H7 (cell line): ENCODE measurements around the gene EPOP. TPM values are rescaled to one million over a fixed set of nuclear protein-coding genes. Genes with fewer than 3 reads are reported as not detected.
A peak's percentile ranks its signal among the peaks of the same experiment; 100 is the strongest.

Experiments
- DNase-seq: peaks from one replicate; pipeline ENCODE4 v3.0.0; 2012
- H3K27me3 ChIP-seq: 2 replicates; pipeline ENCODE4 v1.6.0; 2011; ENCODE audit warnings: mild to moderate bottlenecking, low read length; ENCODE audit not compliant: control insufficient read depth, insufficient read depth
- H3K36me3 ChIP-seq: replicated peaks from 2 replicates; pipeline ENCODE4 v1.5.1; 2011; ENCODE audit warnings: low read length; ENCODE audit not compliant: control insufficient read depth, insufficient read depth
- H3K4me3 ChIP-seq: 2 replicates; pipeline ENCODE4 v1.5.1; 2011; ENCODE audit warnings: low read depth, mild to moderate bottlenecking, control low read depth, low read length, moderate library complexity; ENCODE audit not compliant: insufficient read depth
- total RNA-seq: library from RNA; depleted of rRNA; stranded (reverse); fragments of >200 nt; shearing (Covaris generic); gene quantifications from 2 replicates; pipeline ENCODE4 v1.2.3, GENCODE V29; 2014

The EPOP gene
- total RNA-seq, 1 experiment from 2014 or later, result 6.2 TPM

GRCh38 chr17:38701504-38702165 lies 26.9 kb upstream of the EPOP start:
- Histone ChIP-seq H3K36me3 (no peaks in the 10 kb centered on the region), H3K27me3 (peaks cover 68% of the 10 kb centered on the region), H3K4me3 (peak overlapping the region; percentile 60)
- DNase-seq, result peak; percentile 34

- no peak for DNase-seq
- Histone ChIP-seq H3K4me3 (no peak overlapping the region), H3K36me3 (no peaks in the 10 kb centered on the region), H3K27me3 (peaks cover 54% of the 10 kb centered on the region)
Observed at GRCh38 chr17:38698760-38699159, 24.0 kb upstream of the EPOP start.

- DNase-seq, result no peak
- H3K36me3 ChIP-seq, result no peaks in the 10 kb centered on the region
- peaks cover 41% of the 10 kb centered on the region for H3K27me3 ChIP-seq
- no peak overlapping the region for H3K4me3 ChIP-seq
Observed at GRCh38 chr17:38697061-38697820, 22.5 kb upstream of the EPOP start.

GRCh38 chr17:38693700-38694329 lies 19.1 kb upstream of the EPOP start:
- no peak for DNase-seq
- no peaks in the 10 kb centered on the region for H3K36me3 ChIP-seq
- peaks cover 10% of the 10 kb centered on the region; the same call in 1 of the 2 replicates for H3K27me3 ChIP-seq
- no peak overlapping the region for H3K4me3 ChIP-seq

- no peaks in the 10 kb centered on the region; the same call in 1 of the 2 replicates for H3K27me3 ChIP-seq
- DNase-seq, result no peak
- no peaks in the 10 kb centered on the region for H3K36me3 ChIP-seq
- no peak overlapping the region for H3K4me3 ChIP-seq
Observed at GRCh38 chr17:38691154-38691553, 16.4 kb upstream of the EPOP start.

GRCh38 chr17:38690386-38690785 lies 15.6 kb upstream of the EPOP start:
- DNase-seq, result no peak
- H3K4me3 ChIP-seq, result no peak overlapping the region
- H3K27me3 ChIP-seq, result peaks cover 2% of the 10 kb centered on the region; the same call in 1 of the 2 replicates
- H3K36me3 ChIP-seq, result no peaks in the 10 kb centered on the region

- H3K27me3 ChIP-seq, result 0 out of 2 replicates have a peak, but pooled peaks cover 2% of the 10 kb centered on the region
- no peak overlapping the region for H3K4me3 ChIP-seq
- DNase-seq, result no peak
- no peaks in the 10 kb centered on the region for H3K36me3 ChIP-seq
Observed at GRCh38 chr17:38687286-38687685, 12.5 kb upstream of the EPOP start.

- Histone ChIP-seq H3K4me3 (no peak overlapping the region), H3K27me3 (0 out of 2 replicates have a peak, but pooled peaks cover 2% of the 10 kb centered on the region), H3K36me3 (no peaks in the 10 kb centered on the region)
- no peak for DNase-seq
Observed at GRCh38 chr17:38685491-38685890, 10.7 kb upstream of the EPOP start.

GRCh38 chr17:38681096-38681495 lies 6.3 kb upstream of the EPOP start:
- peaks cover 11% of the 10 kb centered on the region for H3K27me3 ChIP-seq
- no peak overlapping the region for H3K4me3 ChIP-seq
- DNase-seq, result no peak
- H3K36me3 ChIP-seq, result no peaks in the 10 kb centered on the region

- no peak for DNase-seq
- H3K27me3 ChIP-seq, result peaks cover 40% of the 10 kb centered on the region
- H3K4me3 ChIP-seq, result no peak overlapping the region
- no peaks in the 10 kb centered on the region for H3K36me3 ChIP-seq
Observed at GRCh38 chr17:38677819-38678218, 3.1 kb upstream of the EPOP start.

- DNase-seq, result peak; percentile 90
- H3K36me3 ChIP-seq, result no peaks in the 10 kb centered on the region
- H3K27me3 ChIP-seq, result peaks cover 47% of the 10 kb centered on the region
- no peak overlapping the region for H3K4me3 ChIP-seq
Observed at GRCh38 chr17:38676706-38677504, 2.1 kb upstream of the EPOP start.

- Histone ChIP-seq H3K36me3 (no peaks in the 10 kb centered on the region), H3K4me3 (peak overlapping the region; percentile 52), H3K27me3 (peaks cover 72% of the 10 kb centered on the region)
- DNase-seq, result no peak
Observed at GRCh38 chr17:38674014-38674748, 576 bp downstream of the EPOP start.

GRCh38 chr17:38673707-38674013 lies 1.1 kb downstream of the EPOP start:
- peak overlapping the region; percentile 52 for H3K4me3 ChIP-seq
- no peaks in the 10 kb centered on the region for H3K36me3 ChIP-seq
- peaks cover 77% of the 10 kb centered on the region for H3K27me3 ChIP-seq
- peak; percentile 80 for DNase-seq
